HG03469 (cell line): Measurements from ENCODE around the gene SRSF9.

Source experiments
- ATAC-seq: cut with Tn5 transposase; IDR thresholded peaks from one replicate; pipeline ENCODE4 v1.9.1; 2021; ENCODE audit warnings: mild to moderate bottlenecking, moderate library complexity, moderate number of reproducible peaks; ENCODE audit not compliant: unreplicated experiment

The SRSF9 gene

GRCh38 chr12:120483621-120484020 is 14.1 kb upstream of the SRSF9 start:
- no peak for ATAC-seq

GRCh38 chr12:120481022-120481767 is 11.6 kb upstream of the SRSF9 start:
- no peak for ATAC-seq

GRCh38 chr12:120480211-120480610 is 10.7 kb upstream of the SRSF9 start:
- ATAC-seq, result no peak

- ATAC-seq, result no peak
Observed at GRCh38 chr12:120479458-120479857, 9.9 kb upstream of the SRSF9 start.

GRCh38 chr12:120475643-120476042 is 6.1 kb upstream of the SRSF9 start:
- ATAC-seq, result no peak

- ATAC-seq, result no peak
Observed at GRCh38 chr12:120474616-120474960, 5.0 kb upstream of the SRSF9 start.

GRCh38 chr12:120473807-120474615 is 4.5 kb upstream of the SRSF9 start:
- ATAC-seq, result no peak

- ATAC-seq, result no peak
Observed at GRCh38 chr12:120472521-120472920, 3.0 kb upstream of the SRSF9 start.

- ATAC-seq, result peak; percentile 4
Observed at GRCh38 chr12:120470150-120470784, 719 bp upstream of the SRSF9 start.

GRCh38 chr12:120468821-120469449 is 613 bp downstream of the SRSF9 start:
- ATAC-seq, result no peak

- no peak for ATAC-seq
Observed at GRCh38 chr12:120468325-120468820, 1.2 kb downstream of the SRSF9 start.

GRCh38 chr12:120467439-120467838 is 2.1 kb downstream of the SRSF9 start:
- no peak for ATAC-seq

- no peak for ATAC-seq
Observed at GRCh38 chr12:120466560-120467315, 2.8 kb downstream of the SRSF9 start.

GRCh38 chr12:120465756-120466155 is 3.8 kb downstream of the SRSF9 start:
- ATAC-seq, result no peak

GRCh38 chr12:120463712-120464111 is 5.8 kb downstream of the SRSF9 start:
- ATAC-seq, result no peak

- no peak for ATAC-seq
Observed at GRCh38 chr12:120462099-120462640, 7.4 kb downstream of the SRSF9 start.

GRCh38 chr12:120460157-120460556 is 9.4 kb downstream of the SRSF9 start:
- no peak for ATAC-seq

GRCh38 chr12:120457133-120457532 is 12.4 kb downstream of the SRSF9 start:
- no peak for ATAC-seq

GRCh38 chr12:120455302-120455701 is 14.2 kb downstream of the SRSF9 start:
- no peak for ATAC-seq

GRCh38 chr12:120453977-120454376 is 15.6 kb downstream of the SRSF9 start:
- no peak for ATAC-seq
